HG03354 (cell line): Measurements from ENCODE around the gene EHMT2.
"Not testable (repeated sequence)": the region's sequence is repeated elsewhere in the genome, so short reads cannot be mapped to it uniquely, and the experiment has no call there.

Experiments used
- ATAC-seq: cut with Tn5 transposase; IDR thresholded peaks from one replicate; pipeline ENCODE4 v1.9.1; 2021; ENCODE audit warnings: mild to moderate bottlenecking; ENCODE audit not compliant: unreplicated experiment, poor library complexity, severe bottlenecking

Gene EHMT2

GRCh38 chr6:31876357-31876756 is 21.1 kb downstream of the EHMT2 start:
- ATAC-seq: no peak

DNA sequence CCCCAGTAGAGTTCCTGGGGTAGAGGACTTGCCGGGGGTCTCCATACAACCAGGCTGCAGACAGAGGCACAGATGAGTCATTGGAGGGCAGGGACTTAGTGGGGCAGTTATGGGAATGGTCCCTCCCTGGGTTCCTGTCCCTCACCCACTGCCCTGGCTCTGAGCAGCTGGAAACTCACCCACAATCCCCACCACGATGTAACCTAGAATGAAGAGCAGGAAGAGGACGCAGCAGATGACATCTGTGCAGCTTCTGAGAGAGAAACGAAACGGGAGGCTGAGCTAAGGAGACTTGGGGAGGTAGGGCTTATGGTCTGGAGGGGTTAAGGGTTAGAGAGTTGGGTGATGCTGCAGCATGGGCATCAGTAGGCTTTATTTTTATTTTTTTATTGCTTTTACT is 21.6 kb downstream of the EHMT2 start:
- no peak for ATAC-seq

DNA sequence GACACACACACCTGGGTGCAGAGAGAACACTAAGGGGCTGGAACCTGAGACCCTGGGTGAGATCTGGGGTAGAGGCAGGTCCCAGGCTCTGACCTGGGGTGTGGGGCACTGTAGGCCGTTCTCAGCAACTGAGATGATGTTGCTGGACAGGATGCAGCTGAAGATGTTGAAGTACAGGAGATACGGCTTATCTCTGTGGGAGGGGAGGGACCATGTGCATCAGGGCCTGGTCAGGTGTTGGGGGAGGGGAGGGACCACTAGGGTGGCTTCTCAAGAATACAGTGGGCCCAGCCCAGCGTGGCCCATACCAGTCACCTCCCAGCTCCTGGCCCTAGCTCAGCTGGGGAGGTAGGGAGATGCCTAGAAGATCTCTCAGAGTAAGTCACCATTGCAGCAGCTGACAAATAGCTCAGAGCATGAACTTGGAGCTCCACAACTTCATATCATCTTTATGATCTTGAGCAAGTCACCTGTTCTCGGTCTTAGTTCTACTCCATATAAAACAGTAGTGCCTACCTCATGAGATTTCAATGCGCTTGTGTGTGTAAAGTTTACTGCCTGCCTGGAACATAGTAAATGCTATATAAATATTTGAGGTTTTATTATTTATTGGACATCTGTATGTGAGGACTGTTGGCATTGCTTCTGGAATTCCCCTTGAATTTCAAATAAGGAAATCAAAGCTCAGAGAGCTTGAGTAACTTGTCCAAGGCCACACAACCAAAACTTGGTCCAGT is 22.5 kb downstream of the EHMT2 start:
- no peak for ATAC-seq

GRCh38 chr6:31874084-31874670 is 23.3 kb downstream of the EHMT2 start:
- no peak for ATAC-seq

DNA sequence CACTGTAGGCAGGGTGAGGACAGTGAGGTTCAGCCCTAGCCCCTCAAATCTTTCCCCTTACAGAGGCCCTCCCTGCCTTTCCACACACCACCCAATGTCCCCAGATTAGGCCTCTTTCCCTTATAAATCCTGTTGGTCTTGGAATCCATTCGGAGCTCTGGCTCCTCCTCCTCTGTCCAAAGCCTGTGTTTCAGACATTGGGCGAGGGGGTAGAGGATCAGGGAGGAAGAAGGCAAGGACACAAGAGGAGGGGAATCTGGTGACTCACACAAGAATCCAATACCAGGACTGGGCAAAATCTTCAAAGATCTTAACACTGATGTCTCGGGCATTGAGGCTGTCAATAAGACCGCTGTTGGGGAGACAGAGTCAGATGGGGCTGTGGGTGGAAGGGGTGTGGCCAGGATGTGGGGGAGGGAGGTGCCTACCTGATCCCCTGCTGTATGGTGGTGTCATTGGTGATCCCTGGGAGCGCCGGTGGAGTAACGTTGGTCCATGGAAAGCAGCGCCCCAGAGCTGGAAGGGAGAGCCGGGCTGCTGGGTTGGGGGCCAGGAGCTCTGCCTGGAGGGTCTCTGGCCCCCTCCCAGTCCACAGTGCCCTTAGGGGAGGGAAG is 26.3 kb downstream of the EHMT2 start:
- ATAC-seq: no peak

DNA sequence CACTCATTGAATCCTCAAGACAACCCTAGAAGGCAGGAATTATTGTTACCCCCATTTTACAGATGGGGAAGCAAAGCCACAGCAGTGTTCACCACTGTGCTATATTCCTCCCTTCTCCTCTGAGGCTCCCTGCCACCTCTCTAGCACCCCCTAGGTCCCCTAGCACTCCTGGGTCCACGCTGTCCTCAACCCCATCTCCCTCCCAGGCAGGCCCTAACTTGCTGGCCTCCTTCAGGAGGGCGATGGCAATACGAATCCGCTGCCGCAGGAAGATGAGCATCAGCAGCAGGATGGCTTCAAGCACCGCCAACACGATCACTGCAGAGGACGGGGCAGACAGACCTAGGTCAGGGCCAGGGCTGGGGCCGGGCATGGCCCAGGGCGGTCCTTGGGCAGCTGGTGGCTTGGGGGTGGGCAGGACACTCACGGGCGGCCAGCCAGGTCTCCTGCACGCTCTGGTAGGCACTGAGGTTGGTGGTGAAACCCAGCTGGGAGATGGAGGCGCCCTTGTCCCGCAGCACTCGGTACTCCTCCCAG is 27.0 kb downstream of the EHMT2 start:
- ATAC-seq: no peak

- ATAC-seq: no peak
These were observed 28.2 kb downstream of the EHMT2 start for GRCh38 chr6:31869343-31869742.

DNA sequence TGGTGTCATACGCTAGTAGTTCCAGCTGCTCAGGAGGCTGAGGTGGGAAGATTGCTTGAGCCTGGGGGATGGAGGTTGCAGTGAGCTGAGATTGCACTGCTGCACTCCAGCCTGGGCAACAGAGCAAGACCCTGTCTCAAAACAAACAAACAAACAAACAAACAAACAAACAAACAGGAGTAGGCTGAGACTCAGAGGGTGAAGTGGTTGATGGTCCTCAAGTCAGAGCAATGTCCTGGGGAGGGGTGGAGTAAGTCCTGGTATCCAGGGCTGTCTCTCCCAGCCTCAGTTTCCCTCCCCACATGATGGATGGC is 28.9 kb downstream of the EHMT2 start:
- not testable (repeated sequence) for ATAC-seq

GRCh38 chr6:31865205-31866118 is 32.0 kb downstream of the EHMT2 start:
- ATAC-seq: no peak

- no peak for ATAC-seq
These were observed 32.7 kb downstream of the EHMT2 start for GRCh38 chr6:31864818-31865204.

- not testable (repeated sequence) for ATAC-seq
These were observed 33.4 kb downstream of the EHMT2 start for GRCh38 chr6:31864123-31864562.

- peak; percentile 90 for ATAC-seq
These were observed 34.9 kb downstream of the EHMT2 start, which contains the start of gene NEU1 for GRCh38 chr6:31862344-31863235. Gene NEU1, minus strand, starts transcription at chr6:31862821. Its CDS starts 45 bp downstream, at chr6:31862776.

DNA sequence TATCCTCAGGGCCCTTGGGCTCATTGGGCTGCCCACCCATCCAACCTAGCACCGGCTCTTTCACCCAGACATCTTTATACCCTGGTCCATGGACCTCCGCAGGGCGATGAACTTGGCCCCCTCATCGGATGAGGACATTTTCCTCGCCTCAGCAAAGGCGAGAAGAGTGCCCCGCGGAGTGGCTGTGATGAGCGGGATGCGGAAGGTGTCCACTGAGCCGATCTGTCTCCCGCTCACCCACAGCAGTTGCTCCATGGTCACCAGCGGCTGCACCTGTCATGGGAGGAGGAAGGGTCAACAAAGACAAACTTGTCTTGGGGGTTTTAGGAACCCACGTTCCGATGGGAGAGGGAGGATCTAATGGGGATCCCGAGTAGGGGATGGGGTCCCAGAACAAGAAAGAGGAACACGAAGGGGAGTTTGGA is 35.6 kb downstream of the EHMT2 start:
- no peak for ATAC-seq

GRCh38 chr6:31861150-31861549 is 36.3 kb downstream of the EHMT2 start:
- ATAC-seq: no peak

DNA sequence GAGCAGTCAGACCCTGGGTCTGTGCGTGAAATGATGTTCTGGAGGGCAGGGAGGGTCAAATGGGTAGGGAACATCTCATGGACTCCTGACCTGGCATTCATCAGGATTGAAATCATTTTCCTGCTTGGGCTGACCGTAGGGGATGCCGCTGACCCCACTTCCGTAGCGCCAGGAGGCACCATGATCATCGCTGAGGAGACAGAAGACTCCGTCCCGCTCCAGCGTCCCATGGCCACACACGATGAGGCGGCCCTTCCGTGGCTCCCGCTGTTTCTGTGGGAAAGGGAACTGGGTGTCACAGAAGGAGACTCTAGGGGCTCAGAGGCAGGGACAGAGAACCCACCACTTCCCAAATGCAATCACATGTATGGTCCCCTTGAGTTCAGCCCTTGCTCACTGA is 37.1 kb downstream of the EHMT2 start:
- no peak for ATAC-seq

DNA sequence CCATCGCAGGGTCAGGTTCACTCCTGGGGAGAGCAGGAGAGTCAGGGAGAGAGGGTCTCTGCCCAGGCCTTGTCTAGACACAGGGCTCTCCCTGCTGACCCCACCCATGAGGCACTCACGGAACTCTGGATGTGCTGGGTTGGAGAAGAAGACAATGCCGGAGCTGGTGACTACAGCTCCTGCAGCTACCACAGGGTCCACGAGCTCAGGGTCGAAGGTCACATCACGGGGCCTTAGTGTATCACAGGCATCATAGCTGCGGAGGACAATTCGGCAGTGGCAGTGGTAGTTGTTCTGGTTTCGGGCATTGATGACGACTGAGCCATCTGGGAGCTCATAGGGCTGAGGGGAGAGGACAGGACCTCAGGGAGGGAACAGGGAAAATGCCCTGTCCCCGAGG is 37.6 kb downstream of the EHMT2 start:
- ATAC-seq: no peak

GRCh38 chr6:31858707-31859106 is 38.8 kb downstream of the EHMT2 start:
- ATAC-seq: no peak

DNA sequence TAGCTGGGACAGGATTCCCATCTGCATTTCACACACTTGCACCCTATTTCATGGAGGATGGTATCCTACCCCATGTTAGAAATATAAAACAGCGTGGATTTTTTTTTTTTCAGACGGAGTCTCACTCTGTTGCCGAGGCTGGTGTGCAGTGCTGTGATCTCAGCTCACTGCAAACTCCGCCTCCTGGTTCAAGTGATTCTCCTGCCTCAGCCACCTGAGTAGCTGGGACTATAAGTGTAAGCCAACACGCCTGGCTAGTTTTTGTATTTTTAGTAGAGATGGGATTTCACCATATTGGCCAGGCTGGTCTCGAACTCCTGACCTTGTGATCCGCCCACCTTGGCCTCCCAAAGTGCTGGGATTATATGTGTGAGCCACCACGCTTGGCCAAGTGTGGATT is 39.7 kb downstream of the EHMT2 start:
- not testable (repeated sequence) for ATAC-seq
